Activated naive CD4-positive, alpha-beta T cell (primary cell): ENCODE measurements around the gene NSL1.

ENCODE experiments used
- DNase-seq, 4 experiments: peaks; one replicate each; lab custom pipeline; 2025; lab: John Stamatoyannopoulos, UW

Gene NSL1

GRCh38 chr1:212685429-212685828 is 106.1 kb downstream of the NSL1 start:
- no peak for DNase-seq

DNA sequence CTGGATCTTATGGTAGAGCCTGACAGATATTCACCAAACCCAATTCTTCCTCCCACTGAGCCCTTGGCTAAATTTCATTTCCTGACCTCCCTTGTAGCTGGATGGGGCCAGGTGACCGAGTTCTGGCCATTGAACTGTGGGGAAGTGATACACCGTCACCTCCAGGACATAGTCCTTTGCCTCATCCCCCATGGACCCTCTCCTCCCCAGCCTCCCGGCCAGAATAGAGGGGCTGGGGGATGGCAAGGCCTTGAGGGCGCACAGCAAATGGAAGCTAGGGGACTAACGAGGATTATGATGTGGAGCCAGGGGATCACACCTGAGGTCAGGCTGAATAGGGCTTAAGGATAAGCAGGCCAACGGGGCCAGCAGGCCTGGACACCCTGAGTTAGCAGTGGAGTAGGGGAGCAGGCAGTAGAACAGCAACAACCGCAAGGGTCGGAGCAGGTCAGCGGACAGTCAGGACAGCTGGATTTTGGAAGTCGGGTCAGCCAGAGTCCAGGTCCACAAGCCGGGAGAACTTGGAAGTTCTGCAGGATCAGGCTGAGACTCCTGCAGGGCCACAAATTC is 107.0 kb downstream of the NSL1 start:
- DNase-seq = no peak

GRCh38 chr1:212684076-212684475 is 107.5 kb downstream of the NSL1 start:
- no peak for DNase-seq

- no peak for DNase-seq
These were observed 108.2 kb downstream of the NSL1 start for GRCh38 chr1:212683357-212683722.

DNA sequence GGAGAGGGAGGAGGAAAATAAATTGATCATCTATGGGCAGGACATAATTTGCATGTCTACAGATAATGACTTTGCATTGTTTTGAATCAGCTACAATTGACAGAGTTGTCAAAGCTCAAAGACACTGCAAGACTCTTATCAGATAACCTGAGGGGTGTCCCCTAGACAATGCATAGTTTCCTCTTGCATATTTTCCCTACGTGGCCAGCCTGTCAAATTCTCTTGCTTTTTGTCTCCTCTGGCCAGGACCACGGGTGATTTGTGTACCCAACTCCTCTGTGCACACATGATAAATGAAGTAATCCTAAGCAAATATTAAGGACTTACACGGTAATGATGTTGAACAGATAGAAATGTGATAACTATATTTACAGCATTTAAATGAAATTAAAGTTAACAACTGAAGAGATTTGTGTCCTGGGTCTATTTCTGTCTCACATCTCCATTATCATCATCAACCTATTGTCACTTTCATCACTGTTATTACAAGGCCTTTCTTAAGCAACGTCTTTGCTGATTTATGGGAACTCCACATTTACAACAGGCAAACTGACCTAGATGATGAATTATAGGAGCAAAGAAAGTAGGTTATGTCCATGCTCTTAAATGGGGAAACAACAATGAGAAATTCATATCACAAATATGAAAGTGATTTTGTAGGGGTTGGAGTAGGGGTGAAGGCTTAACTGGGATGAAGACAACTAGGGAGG is 110.7 kb downstream of the NSL1 start:
- DNase-seq = no peak

DNA sequence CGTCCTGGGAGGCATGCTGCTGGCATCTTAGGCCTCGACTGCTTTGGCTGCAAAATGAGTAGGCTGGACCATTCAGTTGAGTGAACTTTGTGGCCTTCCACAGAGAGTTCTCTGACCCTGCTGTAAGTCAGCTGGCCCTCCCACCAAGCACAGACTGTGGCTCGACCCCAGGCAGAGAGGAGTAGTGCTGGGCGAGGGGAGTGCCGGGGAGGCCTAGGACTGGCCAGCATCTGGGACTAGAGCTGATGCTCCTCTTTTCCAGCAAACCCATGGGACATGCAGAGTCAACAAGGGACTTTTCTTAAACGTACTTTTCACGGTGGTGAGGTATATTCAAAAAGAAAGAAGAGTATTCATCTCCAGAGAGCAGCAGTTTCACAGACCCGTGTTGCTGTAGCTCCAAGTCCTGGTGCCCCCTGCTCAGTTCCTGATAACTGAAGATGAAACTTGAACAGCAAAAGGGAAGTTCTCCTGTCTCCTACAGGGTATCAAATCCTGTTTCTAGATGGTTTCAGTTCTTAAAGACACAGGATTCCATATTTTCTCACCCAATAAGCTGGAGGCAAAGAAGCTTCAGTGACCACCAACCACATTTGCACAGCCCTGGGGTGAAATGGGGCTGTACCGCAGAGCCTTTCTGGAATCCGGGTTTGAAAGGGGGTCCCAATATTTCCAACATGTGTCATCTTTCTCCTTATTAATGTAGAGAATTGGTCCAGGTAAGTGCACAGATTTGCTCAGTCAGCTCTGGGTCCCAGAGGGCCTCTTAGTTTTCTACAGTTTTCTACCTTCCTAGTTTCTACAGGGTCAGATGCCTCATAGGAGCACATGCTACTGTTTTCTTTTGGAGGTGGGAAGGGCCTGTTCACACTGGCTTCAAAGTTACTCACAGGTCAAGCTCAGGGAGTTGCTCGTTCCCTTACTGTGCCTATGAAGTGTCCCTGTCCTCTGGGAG is 112.8 kb downstream of the NSL1 start:
- no peak for DNase-seq

DNA sequence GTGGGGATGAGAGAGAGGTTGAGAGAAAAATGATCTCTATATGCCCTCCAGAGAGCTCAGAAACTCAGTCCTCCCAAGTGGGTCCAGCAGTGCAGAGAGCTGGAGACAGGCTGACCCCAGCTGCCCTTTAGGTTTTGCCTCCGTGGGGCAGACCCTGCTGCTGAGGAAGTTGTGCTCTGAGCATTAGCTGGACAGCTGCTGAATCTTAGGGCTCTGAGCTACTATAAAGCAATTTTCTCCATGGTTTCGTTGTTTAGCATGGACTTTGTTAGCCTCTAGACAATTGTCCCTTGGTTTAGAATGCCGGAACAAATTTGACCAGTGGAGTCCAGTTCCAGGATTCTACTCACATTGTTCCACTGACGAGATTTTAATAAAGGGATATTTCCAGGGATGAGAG is 114.0 kb downstream of the NSL1 start:
- no peak for DNase-seq

GRCh38 chr1:212677136-212677535 is 114.4 kb downstream of the NSL1 start:
- DNase-seq = no peak
